ENCODE data around the gene RAD51B. TPM values are rescaled to one million over a fixed set of nuclear protein-coding genes. Genes with fewer than 3 reads are reported as not detected.
A peak's percentile ranks its signal among the peaks of the same experiment; 100 is the strongest.

The RAD51B gene
- polyA plus RNA-seq, 1 donor (not counting 4 experiments of a cell fraction or from before 2014, with no cell fraction given), result 13.3 TPM

- no peak for DNase-seq (ENCODE audit: low read depth, low spot score)
- H4K20me1 ChIP-seq (ENCODE audit: control insufficient read depth, extremely low read depth, insufficient read depth, low read length), result no peaks in the 10 kb centered on the region
- H3K4me3 ChIP-seq (ENCODE audit: control insufficient read depth in 2 of 3, extremely low read depth in 1 of 3, insufficient read depth in 2 of 3, low read depth in 1 of 3, low read length in 3 of 3), result no peak overlapping the region
- no peaks in the 10 kb centered on the region for H3K27me3 ChIP-seq (ENCODE audit: control insufficient read depth, extremely low read depth, insufficient read depth, low read length)
- peaks cover 10% of the 10 kb centered on the region for H3K4me1 ChIP-seq (ENCODE audit: control insufficient read depth, extremely low read depth, insufficient read depth, low read length)
- no peaks in the 10 kb centered on the region for H3K9me3 ChIP-seq (ENCODE audit: control insufficient read depth, low read depth, low read length)
- H2AFZ ChIP-seq (ENCODE audit: control insufficient read depth, low read length), result peak overlapping the region; percentile 72
- dilution Hi-C loops (cut with MboI; ENCODE audit: extremely low pct_ligation_motif_present, low sequenced_read_pairs), result no loop called here
- FAIRE-seq, result peak; percentile 73
- no peaks in the 10 kb centered on the region for H3K36me3 ChIP-seq (ENCODE audit: control insufficient read depth in 2 of 2, extremely low read depth in 1 of 2, insufficient read depth in 2 of 2, low read length in 2 of 2)
- TF ChIP-seq CTCF (optimal IDR thresholded peaks at IDR 0.05 in 1 of 3, IDR thresholded peaks at IDR 0.05 in 1 of 3, conservative IDR thresholded peaks at IDR 0.05 in 1 of 3; ENCODE audit: extremely low read depth in 1 of 3, insufficient read depth in 2 of 3, low read length in 3 of 3) (no peak), EZH2 (IDR thresholded peaks at IDR 0.05; ENCODE audit: low read length) (no peak)
- H3K4me2 ChIP-seq (ENCODE audit: control insufficient read depth, extremely low read depth, insufficient read depth, low read depth, low read length), result no peak overlapping the region
- no peaks in the 10 kb centered on the region for H3K79me2 ChIP-seq (ENCODE audit: control insufficient read depth, insufficient read depth, low read length)
- no peak overlapping the region for H3K27ac ChIP-seq (ENCODE audit: control insufficient read depth, insufficient read depth, low read length)
- H3K9me1 ChIP-seq (ENCODE audit: control insufficient read depth, extremely low read depth, insufficient read depth, low read length), result no peaks in the 10 kb centered on the region
- no peak overlapping the region for H3K9ac ChIP-seq (ENCODE audit: control insufficient read depth, extremely low read depth, insufficient read depth, low read length)
Observed at GRCh38 chr14:68637106-68638021, 817.8 kb downstream of the RAD51B start.

- H3K9me1 ChIP-seq (ENCODE audit: control insufficient read depth, extremely low read depth, insufficient read depth, low read length), result no peaks in the 10 kb centered on the region
- H3K27ac ChIP-seq (ENCODE audit: control insufficient read depth, insufficient read depth, low read length), result no peak overlapping the region
- H3K9ac ChIP-seq (ENCODE audit: control insufficient read depth, extremely low read depth, insufficient read depth, low read length), result no peak overlapping the region
- DNase-seq (ENCODE audit: low read depth, low spot score) (no peak), FAIRE-seq (no peak)
- dilution Hi-C loops (cut with MboI; ENCODE audit: extremely low pct_ligation_motif_present, low sequenced_read_pairs), result no loop called here
- H3K4me2 ChIP-seq (ENCODE audit: control insufficient read depth, extremely low read depth, insufficient read depth, low read depth, low read length), result no peak overlapping the region
- no peak for TF ChIP-seq CTCF (optimal IDR thresholded peaks at IDR 0.05 in 1 of 3, IDR thresholded peaks at IDR 0.05 in 1 of 3, conservative IDR thresholded peaks at IDR 0.05 in 1 of 3; ENCODE audit: extremely low read depth in 1 of 3, insufficient read depth in 2 of 3, low read length in 3 of 3)
- no peak overlapping the region for H3K4me3 ChIP-seq (ENCODE audit: control insufficient read depth in 2 of 3, extremely low read depth in 1 of 3, insufficient read depth in 2 of 3, low read depth in 1 of 3, low read length in 3 of 3)
- H3K36me3 ChIP-seq (ENCODE audit: control insufficient read depth in 2 of 2, extremely low read depth in 1 of 2, insufficient read depth in 2 of 2, low read length in 2 of 2), result no peaks in the 10 kb centered on the region
- H3K79me2 ChIP-seq (ENCODE audit: control insufficient read depth, insufficient read depth, low read length), result no peaks in the 10 kb centered on the region
- H2AFZ ChIP-seq (ENCODE audit: control insufficient read depth, low read length), result peak overlapping the region; percentile 72
- H4K20me1 ChIP-seq (ENCODE audit: control insufficient read depth, extremely low read depth, insufficient read depth, low read length), result no peaks in the 10 kb centered on the region
- H3K27me3 ChIP-seq (ENCODE audit: control insufficient read depth, extremely low read depth, insufficient read depth, low read length), result no peaks in the 10 kb centered on the region
- peaks cover 10% of the 10 kb centered on the region for H3K4me1 ChIP-seq (ENCODE audit: control insufficient read depth, extremely low read depth, insufficient read depth, low read length)
- H3K9me3 ChIP-seq (ENCODE audit: control insufficient read depth, low read depth, low read length), result no peaks in the 10 kb centered on the region
Observed at GRCh38 chr14:68638141-68638999, 818.8 kb downstream of the RAD51B start.

All from keratinocyte (primary cell).